Measurements from ENCODE around the gene MYADML2.
A peak's percentile ranks its signal among the peaks of the same experiment; 100 is the strongest.
"Not testable (repeated sequence)": the region's sequence is repeated elsewhere in the genome, so short reads cannot be mapped to it uniquely, and the experiment has no call there.

MYADML2 gene

DNA sequence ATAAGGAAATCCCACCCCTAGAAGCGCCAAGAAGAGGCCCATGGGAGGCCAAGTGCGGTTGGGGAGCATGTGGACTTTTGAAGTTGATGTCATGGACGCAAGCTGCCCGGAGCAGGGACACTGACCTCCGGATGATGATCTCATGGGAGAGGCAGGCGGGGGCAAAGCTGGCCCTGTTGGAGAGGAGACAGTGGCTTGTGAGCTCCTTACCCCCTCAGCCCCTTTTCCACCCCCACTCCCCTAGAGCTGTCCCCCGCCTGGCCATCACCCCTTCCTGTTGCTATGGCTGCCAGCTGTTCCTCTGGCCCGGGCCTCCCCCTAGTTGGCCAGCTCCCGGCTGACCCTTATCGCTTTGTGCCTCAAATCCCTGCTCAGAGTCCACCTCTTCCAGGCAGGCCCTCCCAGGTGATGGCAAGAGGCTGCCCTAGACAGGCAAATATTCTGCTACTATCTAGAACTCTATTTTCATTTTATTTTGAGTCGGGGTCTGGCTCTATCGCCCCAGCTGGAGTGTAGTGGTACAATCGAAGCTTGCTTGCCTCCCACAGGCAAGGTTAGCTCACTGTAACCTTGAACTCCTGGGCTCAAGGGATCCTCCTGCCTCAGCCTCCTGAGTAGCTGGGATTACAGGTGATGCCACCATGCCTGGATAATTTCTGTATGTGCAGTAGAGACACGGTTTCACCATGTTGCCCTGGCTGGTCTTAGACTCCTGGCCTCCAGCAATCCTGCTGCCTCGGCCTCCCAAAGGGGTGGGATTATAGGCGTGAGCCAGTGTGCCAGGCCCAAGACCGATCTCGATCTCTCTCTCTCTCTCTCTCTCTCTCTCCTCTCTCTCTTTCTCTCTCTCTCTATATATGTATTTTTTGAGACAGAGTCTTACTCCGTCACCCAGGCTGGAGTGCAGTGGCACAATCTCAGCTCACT is 7.4 kb upstream of the MYADML2 start:
- Histone ChIP-seq H3K36me3 (ENCODE audit: low read length) (no peaks in the 10 kb centered on the region), H2AFZ (ENCODE audit: low read depth, low read length, severe bottlenecking) (no peak overlapping the region), H3K9ac (ENCODE audit: low read length) (no peak overlapping the region), H4K20me1 (ENCODE audit: low read depth, low read length) (no peaks in the 10 kb centered on the region), H3K79me2 (ENCODE audit: insufficient read depth, low read length) (peaks cover 31% of the 10 kb centered on the region), H3K9me3 (ENCODE audit: insufficient read depth, low read length) (no peaks in the 10 kb centered on the region), H3K27ac (ENCODE audit: low read depth, low read length) (no peak overlapping the region), H3K4me3 (ENCODE audit: insufficient read depth, low read length, poor library complexity, severe bottlenecking) (no peak overlapping the region), H3K27me3 (ENCODE audit: low read length) (no peaks in the 10 kb centered on the region), H3K4me2 (ENCODE audit: low read depth, low read length, poor library complexity, severe bottlenecking) (no peak overlapping the region), H3F3A (ENCODE audit: insufficient read depth) (peaks cover 28% of the 10 kb centered on the region), H3K9me2 (replicated peaks; ENCODE audit: insufficient read depth, low read length) (no peaks in the 10 kb centered on the region)
- TF ChIP-seq EZH2phosphoT487 (conservative IDR thresholded peaks at IDR 0.05; ENCODE audit: low read length): no peak
- TF ChIP-seq, protein P1, sequence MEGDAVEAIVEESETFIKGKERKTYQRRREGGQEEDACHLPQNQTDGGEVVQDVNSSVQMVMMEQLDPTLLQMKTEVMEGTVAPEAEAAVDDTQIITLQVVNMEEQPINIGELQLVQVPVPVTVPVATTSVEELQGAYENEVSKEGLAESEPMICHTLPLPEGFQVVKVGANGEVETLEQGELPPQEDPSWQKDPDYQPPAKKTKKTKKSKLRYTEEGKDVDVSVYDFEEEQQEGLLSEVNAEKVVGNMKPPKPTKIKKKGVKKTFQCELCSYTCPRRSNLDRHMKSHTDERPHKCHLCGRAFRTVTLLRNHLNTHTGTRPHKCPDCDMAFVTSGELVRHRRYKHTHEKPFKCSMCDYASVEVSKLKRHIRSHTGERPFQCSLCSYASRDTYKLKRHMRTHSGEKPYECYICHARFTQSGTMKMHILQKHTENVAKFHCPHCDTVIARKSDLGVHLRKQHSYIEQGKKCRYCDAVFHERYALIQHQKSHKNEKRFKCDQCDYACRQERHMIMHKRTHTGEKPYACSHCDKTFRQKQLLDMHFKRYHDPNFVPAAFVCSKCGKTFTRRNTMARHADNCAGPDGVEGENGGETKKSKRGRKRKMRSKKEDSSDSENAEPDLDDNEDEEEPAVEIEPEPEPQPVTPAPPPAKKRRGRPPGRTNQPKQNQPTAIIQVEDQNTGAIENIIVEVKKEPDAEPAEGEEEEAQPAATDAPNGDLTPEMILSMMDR (IDR thresholded peaks at IDR 0.05; ENCODE audit: insufficient read depth, low read length, poor library complexity, severe bottlenecking): no peak

DNA sequence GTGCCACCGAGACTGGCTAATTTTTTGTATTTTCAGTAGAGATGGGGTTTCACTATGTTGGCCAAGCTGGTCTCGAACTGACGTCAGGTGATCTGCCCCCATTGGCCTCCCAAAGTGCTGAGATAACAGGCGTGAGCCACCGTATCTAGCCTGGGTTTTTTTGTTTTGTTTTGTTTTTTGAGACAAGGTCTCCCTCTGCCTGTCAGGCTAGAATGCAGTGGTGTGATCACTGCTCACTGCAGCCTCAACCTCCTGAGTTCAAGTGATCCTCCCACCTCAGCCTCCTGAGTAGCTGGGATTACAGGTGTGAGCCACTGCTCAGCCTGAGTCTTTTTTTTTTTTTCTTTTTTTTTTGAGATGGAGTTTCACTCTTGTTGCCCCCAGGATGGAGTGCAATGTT is 6.4 kb upstream of the MYADML2 start:
- Histone ChIP-seq H3K27ac (ENCODE audit: low read depth, low read length) (peak overlapping the region; percentile 83), H3K79me2 (ENCODE audit: insufficient read depth, low read length) (peaks cover 21% of the 10 kb centered on the region), H3F3A (ENCODE audit: insufficient read depth) (peaks cover 28% of the 10 kb centered on the region)
- not testable (repeated sequence) for H3K9me2 ChIP-seq (replicated peaks; ENCODE audit: insufficient read depth, low read length); H3K27me3 ChIP-seq (ENCODE audit: low read length); H3K4me2 ChIP-seq (ENCODE audit: low read depth, low read length, poor library complexity, severe bottlenecking); H3K36me3 ChIP-seq (ENCODE audit: low read length); H3K9me3 ChIP-seq (ENCODE audit: insufficient read depth, low read length); H3K4me3 ChIP-seq (ENCODE audit: insufficient read depth, low read length, poor library complexity, severe bottlenecking); H2AFZ ChIP-seq (ENCODE audit: low read depth, low read length, severe bottlenecking); H4K20me1 ChIP-seq (ENCODE audit: low read depth, low read length); H3K9ac ChIP-seq (ENCODE audit: low read length)

DNA sequence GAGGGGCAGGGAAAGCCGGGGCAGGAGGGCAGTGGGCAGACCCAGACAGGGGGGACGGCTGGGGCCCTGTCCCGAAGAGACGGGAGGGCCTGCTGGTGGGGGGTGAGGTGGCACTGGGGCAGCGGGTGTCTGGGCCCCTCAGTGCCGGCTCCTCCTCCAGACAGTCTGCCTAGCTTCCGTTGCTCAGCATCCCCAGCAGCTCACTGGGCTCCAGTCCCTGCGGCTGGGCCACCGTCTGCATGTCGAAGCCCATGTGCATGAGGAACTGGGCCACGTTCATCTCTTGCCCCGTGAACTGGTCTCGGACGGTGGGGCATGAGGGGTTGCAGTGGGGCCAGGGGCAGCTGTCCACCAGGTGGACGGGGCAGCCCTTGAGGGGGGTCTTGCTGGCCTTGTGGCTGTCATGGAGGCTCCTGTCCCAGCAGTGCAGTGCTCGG is 5.8 kb upstream of the MYADML2 start:
- H3K9ac ChIP-seq (ENCODE audit: low read length): peak overlapping the region; percentile 27; the same call in 1 of the 2 replicates
- H3K27me3 ChIP-seq (ENCODE audit: low read length): no peaks in the 10 kb centered on the region
- peaks cover 15% of the 10 kb centered on the region for H3K79me2 ChIP-seq (ENCODE audit: insufficient read depth, low read length)
- peaks cover 28% of the 10 kb centered on the region for H3F3A ChIP-seq (ENCODE audit: insufficient read depth)
- TF ChIP-seq, protein P1 (IDR thresholded peaks at IDR 0.05; ENCODE audit: insufficient read depth, low read length, poor library complexity, severe bottlenecking): no peak
- no peak for TF ChIP-seq EZH2phosphoT487 (conservative IDR thresholded peaks at IDR 0.05; ENCODE audit: low read length)
- H2AFZ ChIP-seq (ENCODE audit: low read depth, low read length, severe bottlenecking): no peak overlapping the region
- no peaks in the 10 kb centered on the region for H4K20me1 ChIP-seq (ENCODE audit: low read depth, low read length)
- no peaks in the 10 kb centered on the region for H3K9me3 ChIP-seq (ENCODE audit: insufficient read depth, low read length)
- peak overlapping the region; percentile 83 for H3K27ac ChIP-seq (ENCODE audit: low read depth, low read length)
- no peaks in the 10 kb centered on the region for H3K9me2 ChIP-seq (replicated peaks; ENCODE audit: insufficient read depth, low read length)
- H3K36me3 ChIP-seq (ENCODE audit: low read length): no peaks in the 10 kb centered on the region
- H3K4me3 ChIP-seq (ENCODE audit: insufficient read depth, low read length, poor library complexity, severe bottlenecking): no peak overlapping the region
- H3K4me2 ChIP-seq (ENCODE audit: low read depth, low read length, poor library complexity, severe bottlenecking): peak overlapping the region; percentile 17

Measured in SU-DHL-6 (cell line).